ENCODE data around the gene IRF4.

The IRF4 gene

DNA sequence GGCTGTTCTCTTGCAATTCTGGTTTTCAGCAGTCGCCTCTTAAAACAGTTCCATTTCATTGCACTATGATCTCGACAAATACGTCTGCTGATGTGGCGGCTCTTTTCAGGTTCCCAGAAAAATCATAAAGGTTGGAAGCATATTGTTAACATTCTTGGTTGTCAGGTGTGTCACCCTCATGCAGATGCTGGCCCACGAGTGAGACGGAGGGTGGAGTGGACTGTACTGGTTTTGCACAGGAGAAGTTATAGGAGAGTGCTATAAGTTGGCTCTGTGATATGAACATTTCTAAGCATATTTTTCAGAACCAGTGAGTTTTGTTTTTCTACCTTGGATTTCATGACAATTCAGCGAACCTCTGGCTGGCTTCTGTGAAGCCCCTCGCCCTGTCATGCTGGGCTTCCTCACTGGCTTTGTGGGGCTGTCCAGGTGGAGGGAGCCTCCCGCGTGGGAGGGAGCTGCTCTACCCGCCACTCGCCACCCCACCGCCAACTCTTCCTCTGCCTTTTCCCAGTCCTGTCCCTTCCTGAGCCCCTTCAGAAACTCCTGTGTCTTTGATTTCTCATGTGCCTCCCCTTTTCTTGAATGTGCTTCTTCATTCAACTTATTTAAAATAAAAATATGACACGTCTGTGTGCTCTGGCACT, 10.6 kb downstream of the IRF4 start:
- TF ChIP-seq EZH2phosphoT487 (IDR thresholded peaks at IDR 0.05; ENCODE audit: low read length) (no peak), EZH2 (optimal IDR thresholded peaks at IDR 0.05; ENCODE audit: low read depth, low read length) (no peak)
- H2AFZ ChIP-seq (ENCODE audit: low read length), result no peak overlapping the region
- peaks cover 99% of the 10 kb centered on the region for H3F3A ChIP-seq (ENCODE audit: insufficient read depth, low read length)
- H3K79me2 ChIP-seq (ENCODE audit: low read length), result peaks cover 98% of the 10 kb centered on the region
- no peaks in the 10 kb centered on the region for H3K9me3 ChIP-seq (replicated peaks; ENCODE audit: insufficient read depth, low read length)
- no peak overlapping the region for H3K4me3 ChIP-seq (ENCODE audit: low read length)
- no peaks in the 10 kb centered on the region for H3K9me2 ChIP-seq (replicated peaks; ENCODE audit: insufficient read depth, low read length)
- peaks cover 84% of the 10 kb centered on the region for H4K20me1 ChIP-seq (ENCODE audit: insufficient read depth, low read length)
- H3K27ac ChIP-seq (ENCODE audit: low read length), result peak overlapping the region; percentile 26; the same call in 1 of the 2 replicates
- no peak overlapping the region for H3K9ac ChIP-seq (ENCODE audit: low read length)
- H3K27me3 ChIP-seq (replicated peaks; ENCODE audit: insufficient read depth, low read length), result no peaks in the 10 kb centered on the region
- peaks cover 42% of the 10 kb centered on the region for H3K36me3 ChIP-seq (replicated peaks; ENCODE audit: insufficient read depth, low read length)
- peaks cover 64% of the 10 kb centered on the region for H3K4me1 ChIP-seq (ENCODE audit: low read length)
- DNase-seq, result no peak
- H3K4me2 ChIP-seq (ENCODE audit: low read depth, low read length), result peak overlapping the region; percentile 44; the same call in 1 of the 2 replicates

DNA sequence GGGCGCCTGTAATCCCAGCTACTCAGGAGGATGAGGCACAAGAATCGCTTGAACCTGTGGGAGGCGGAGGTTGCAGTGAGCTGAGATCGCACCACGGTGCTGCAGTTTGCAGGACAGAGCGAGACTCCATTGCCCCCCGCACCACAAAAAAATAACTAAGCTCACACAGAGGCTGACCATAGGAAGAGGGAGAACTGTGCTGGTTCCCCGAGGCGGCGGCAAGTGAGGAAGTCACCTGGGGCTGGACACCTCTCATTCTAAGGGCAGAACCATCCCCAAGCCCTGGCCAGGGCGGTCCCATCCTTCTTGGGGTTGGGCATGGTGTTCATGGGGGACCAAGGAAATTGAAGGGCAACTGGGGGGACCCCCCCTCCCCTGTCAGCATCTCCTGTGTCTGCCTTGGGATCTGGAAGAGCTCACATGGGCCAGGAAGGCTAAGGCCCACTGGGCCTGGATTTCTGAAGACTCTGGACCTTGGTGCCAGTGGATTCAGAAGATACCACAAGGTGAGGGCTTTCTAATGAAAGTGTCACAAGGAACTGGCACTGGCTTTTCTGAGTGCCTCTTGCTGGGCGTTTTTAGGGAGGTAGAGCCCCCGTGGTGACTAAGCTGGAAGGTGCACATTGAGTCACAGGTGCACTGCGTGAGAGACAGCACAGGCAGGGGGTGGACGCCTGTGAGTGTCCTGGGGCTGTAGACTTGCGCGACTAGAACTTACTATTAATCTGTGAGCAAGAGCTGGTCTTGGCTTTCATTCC, 11.5 kb downstream of the IRF4 start:
- Histone ChIP-seq H3K9me3 (replicated peaks; ENCODE audit: insufficient read depth, low read length) (no peaks in the 10 kb centered on the region), H3F3A (ENCODE audit: insufficient read depth, low read length) (peaks cover 99% of the 10 kb centered on the region), H3K36me3 (replicated peaks; ENCODE audit: insufficient read depth, low read length) (peaks cover 51% of the 10 kb centered on the region), H3K4me1 (ENCODE audit: low read length) (peaks cover 54% of the 10 kb centered on the region), H3K79me2 (ENCODE audit: low read length) (peaks cover 98% of the 10 kb centered on the region), H3K4me3 (ENCODE audit: low read length) (no peak overlapping the region), H3K9ac (ENCODE audit: low read length) (no peak overlapping the region), H3K27me3 (replicated peaks; ENCODE audit: insufficient read depth, low read length) (no peaks in the 10 kb centered on the region), H3K9me2 (replicated peaks; ENCODE audit: insufficient read depth, low read length) (no peaks in the 10 kb centered on the region), H3K4me2 (ENCODE audit: low read depth, low read length) (peak overlapping the region; percentile 44; the same call in 1 of the 2 replicates), H2AFZ (ENCODE audit: low read length) (no peak overlapping the region), H3K27ac (ENCODE audit: low read length) (peak overlapping the region; percentile 30; the same call in 1 of the 2 replicates), H4K20me1 (ENCODE audit: insufficient read depth, low read length) (peaks cover 84% of the 10 kb centered on the region)
- TF ChIP-seq EZH2phosphoT487 (IDR thresholded peaks at IDR 0.05; ENCODE audit: low read length) (no peak), EZH2 (optimal IDR thresholded peaks at IDR 0.05; ENCODE audit: low read depth, low read length) (no peak)
- TF ChIP-seq, protein P1, sequence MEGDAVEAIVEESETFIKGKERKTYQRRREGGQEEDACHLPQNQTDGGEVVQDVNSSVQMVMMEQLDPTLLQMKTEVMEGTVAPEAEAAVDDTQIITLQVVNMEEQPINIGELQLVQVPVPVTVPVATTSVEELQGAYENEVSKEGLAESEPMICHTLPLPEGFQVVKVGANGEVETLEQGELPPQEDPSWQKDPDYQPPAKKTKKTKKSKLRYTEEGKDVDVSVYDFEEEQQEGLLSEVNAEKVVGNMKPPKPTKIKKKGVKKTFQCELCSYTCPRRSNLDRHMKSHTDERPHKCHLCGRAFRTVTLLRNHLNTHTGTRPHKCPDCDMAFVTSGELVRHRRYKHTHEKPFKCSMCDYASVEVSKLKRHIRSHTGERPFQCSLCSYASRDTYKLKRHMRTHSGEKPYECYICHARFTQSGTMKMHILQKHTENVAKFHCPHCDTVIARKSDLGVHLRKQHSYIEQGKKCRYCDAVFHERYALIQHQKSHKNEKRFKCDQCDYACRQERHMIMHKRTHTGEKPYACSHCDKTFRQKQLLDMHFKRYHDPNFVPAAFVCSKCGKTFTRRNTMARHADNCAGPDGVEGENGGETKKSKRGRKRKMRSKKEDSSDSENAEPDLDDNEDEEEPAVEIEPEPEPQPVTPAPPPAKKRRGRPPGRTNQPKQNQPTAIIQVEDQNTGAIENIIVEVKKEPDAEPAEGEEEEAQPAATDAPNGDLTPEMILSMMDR (IDR thresholded peaks at IDR 0.05; ENCODE audit: low read length), result no peak
- no peak for DNase-seq

DNA sequence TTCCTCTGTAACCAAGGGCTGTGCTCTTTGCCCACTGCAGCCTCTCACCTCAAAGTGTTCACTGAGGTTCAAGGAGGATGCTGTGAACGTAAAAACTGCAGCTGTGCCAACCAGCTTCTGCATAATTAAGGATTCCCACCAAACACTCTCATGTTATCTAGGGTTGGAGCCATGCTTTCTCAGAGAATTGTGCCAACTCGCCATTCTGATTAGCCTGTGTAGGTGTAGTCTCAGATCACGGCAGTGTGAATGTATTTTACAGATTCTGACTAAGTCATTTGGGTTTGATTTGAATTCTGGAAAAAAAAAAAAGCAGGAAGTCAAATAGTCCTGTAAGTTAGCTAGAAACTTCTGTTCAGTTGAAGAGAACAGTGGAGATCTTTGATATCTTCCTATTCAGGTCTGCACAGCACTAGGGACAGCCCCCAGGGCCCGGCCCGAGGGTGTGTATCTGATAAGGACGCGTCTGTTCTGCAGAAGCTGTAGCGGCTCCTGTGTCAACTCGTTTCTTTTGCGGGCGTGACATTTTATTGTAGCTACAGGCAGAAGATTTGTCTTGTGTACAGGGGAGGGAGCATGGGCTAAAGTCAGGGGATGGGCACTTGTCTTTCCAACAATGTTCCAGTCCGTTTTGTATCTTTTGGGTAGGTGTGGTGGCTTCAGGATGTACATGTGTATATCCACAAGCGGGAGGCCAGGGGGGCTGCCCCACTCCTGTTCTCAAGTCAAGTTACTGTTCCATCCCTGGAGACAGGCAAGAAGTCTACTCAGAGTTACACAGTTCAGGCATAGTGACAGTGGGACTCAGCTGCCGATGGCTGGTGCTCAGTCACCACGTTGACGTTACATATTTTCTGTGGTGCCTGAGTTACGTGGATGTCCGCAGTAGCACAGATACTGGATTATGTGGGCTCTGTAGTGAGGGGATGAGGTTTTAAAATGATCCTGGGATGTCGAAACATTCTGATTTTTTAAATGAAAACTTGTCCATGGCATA, 12.4 kb downstream of the IRF4 start:
- peaks cover 85% of the 10 kb centered on the region for H4K20me1 ChIP-seq (ENCODE audit: insufficient read depth, low read length)
- TF ChIP-seq, protein P1 (IDR thresholded peaks at IDR 0.05; ENCODE audit: low read length), result no peak
- no peak for TF ChIP-seq EZH2phosphoT487 (IDR thresholded peaks at IDR 0.05; ENCODE audit: low read length)
- TF ChIP-seq EZH2 (optimal IDR thresholded peaks at IDR 0.05; ENCODE audit: low read depth, low read length), result no peak
- H2AFZ ChIP-seq (ENCODE audit: low read length), result no peak overlapping the region
- DNase-seq, result no peak
- H3K27me3 ChIP-seq (replicated peaks; ENCODE audit: insufficient read depth, low read length), result no peaks in the 10 kb centered on the region
- H3K9me3 ChIP-seq (replicated peaks; ENCODE audit: insufficient read depth, low read length), result no peaks in the 10 kb centered on the region
- peaks cover 99% of the 10 kb centered on the region for H3F3A ChIP-seq (ENCODE audit: insufficient read depth, low read length)
- H3K4me3 ChIP-seq (ENCODE audit: low read length), result no peak overlapping the region
- peaks cover 45% of the 10 kb centered on the region for H3K4me1 ChIP-seq (ENCODE audit: low read length)
- peaks cover 59% of the 10 kb centered on the region for H3K36me3 ChIP-seq (replicated peaks; ENCODE audit: insufficient read depth, low read length)
- peaks cover 98% of the 10 kb centered on the region for H3K79me2 ChIP-seq (ENCODE audit: low read length)
- peak overlapping the region; percentile 30; the same call in 1 of the 2 replicates for H3K27ac ChIP-seq (ENCODE audit: low read length)
- H3K9ac ChIP-seq (ENCODE audit: low read length), result no peak overlapping the region
- no peaks in the 10 kb centered on the region for H3K9me2 ChIP-seq (replicated peaks; ENCODE audit: insufficient read depth, low read length)
- peak overlapping the region; percentile 8; the same call in 1 of the 2 replicates for H3K4me2 ChIP-seq (ENCODE audit: low read depth, low read length)

Data from MM.1S (cell line).